ENCODE measurements around the gene LRCH1. TPM values are rescaled to one million over a fixed set of nuclear protein-coding genes. Genes with fewer than 3 reads are reported as not detected.

The LRCH1 gene
- total RNA-seq, 3 donors from 2014 or later, result 17.0 to 40.4 (median 24.6) TPM

- H3K27ac ChIP-seq, result peak overlapping the region; percentile 93
- DNase-seq (ENCODE audit: low spot score in 2 of 2), result no peak
- peak overlapping the region; percentile 81 to 88 (median 88) for H3K4me3 ChIP-seq
- no peaks in the 10 kb centered on the region for H3K27me3 ChIP-seq
- H3K4me1 ChIP-seq, result no peaks in the 10 kb centered on the region
- H3K36me3 ChIP-seq, result no peaks in the 10 kb centered on the region
- TF ChIP-seq CTCF (IDR thresholded peaks at IDR 0.05), result no peak
- no peak for TF ChIP-seq POLR2AphosphoS5 (IDR thresholded peaks at IDR 0.05)
- no peak for TF ChIP-seq POLR2A (IDR thresholded peaks at IDR 0.05)
- no peaks in the 10 kb centered on the region for H3K9me3 ChIP-seq
- intact Hi-C loops (cut with DNase I; ENCODE audit: low total_unique reads), result no loop called here
Observed at GRCh38 chr13:46797501-46798237, 244.7 kb downstream of the LRCH1 start.

GRCh38 chr13:46799139-46799538, 246.2 kb downstream of the LRCH1 start:
- Histone ChIP-seq H3K36me3 (no peaks in the 10 kb centered on the region), H3K27me3 (no peaks in the 10 kb centered on the region)
- intact Hi-C loops (cut with DNase I; ENCODE audit: low total_unique reads), result no loop called here

GRCh38 chr13:46801858-46802257, 248.9 kb downstream of the LRCH1 start:
- Histone ChIP-seq H3K36me3 (no peaks in the 10 kb centered on the region), H3K9me3 (no peaks in the 10 kb centered on the region), H3K27ac (no peak overlapping the region), H3K4me1 (no peaks in the 10 kb centered on the region), H3K4me3 (no peak overlapping the region), H3K27me3 (no peaks in the 10 kb centered on the region)
- TF ChIP-seq POLR2A (IDR thresholded peaks at IDR 0.05) (no peak), POLR2AphosphoS5 (IDR thresholded peaks at IDR 0.05) (no peak), CTCF (IDR thresholded peaks at IDR 0.05) (no peak)
- DNase-seq (ENCODE audit: low spot score in 2 of 2), result no peak
- intact Hi-C loops (cut with DNase I; ENCODE audit: low total_unique reads), result no loop called here

More at GRCh38 chr13:46799139-46799538, 246.2 kb downstream of the LRCH1 start:
- DNase-seq (ENCODE audit: low spot score in 2 of 2), result no peak
- no peak overlapping the region for H3K4me3 ChIP-seq
- no peak for TF ChIP-seq POLR2AphosphoS5 (IDR thresholded peaks at IDR 0.05)
- TF ChIP-seq POLR2A (IDR thresholded peaks at IDR 0.05), result no peak
- no peak for TF ChIP-seq CTCF (IDR thresholded peaks at IDR 0.05)
- no peak overlapping the region for H3K27ac ChIP-seq
- no peaks in the 10 kb centered on the region for H3K9me3 ChIP-seq
- H3K4me1 ChIP-seq, result no peaks in the 10 kb centered on the region

Other genes starting within 250 kb of the LRCH1 start
- 1 to 10 TPM; 2.1 to 8.2 (median 3.3) TPM for gene RUBCNL, start 165.9 kb upstream of the LRCH1 start, total RNA-seq
- gene ESD, start 244.0 kb downstream of the LRCH1 start, total RNA-seq, result 100 to 1,000 TPM; 110 to 151 (median 118) TPM